Right lobe of liver (tissue), 4 donors: Measurements from ENCODE around the gene EXD3.

Experiments
- CTCF ChIP-seq, 4 donors: fragments of 200-600 bp in 3 of 4; fragments of 450-650 bp in 1 of 4; IDR thresholded peaks; one replicate each; pipeline versions ENCODE4 v1.5.1 to v1.8.0; 2016 to 2022; ENCODE audit warnings: antibody characterized with exemption in 4 of 4, mild to moderate bottlenecking in 2 of 4
- POLR2A ChIP-seq: fragments of 450-650 bp; IDR thresholded peaks from one replicate; pipeline ENCODE4 v1.6.1; 2017; ENCODE audit warnings: antibody characterized with exemption, mild to moderate bottlenecking
- donor health status: DM: no; HTN: no; CAD: no.
- donor health status: DM: no; HTN: no; CAD: no.
- donor health status: DM: no; HTN: yes; CAD: no.

- TF ChIP-seq CTCF (IDR thresholded peaks at IDR 0.05) (no peak), POLR2A (no peak)
These were observed 102.2 kb downstream of the EXD3 start for GRCh38 chr9:137320555-137321384.
